Measurements from ENCODE around the gene N4BP2L2. TPM values are rescaled to one million over a fixed set of nuclear protein-coding genes. Genes with fewer than 3 reads are reported as not detected.

Gene N4BP2L2
- total and polyA plus RNA-seq, 9 of the 15 experiments (the other 6 are each of a cell fraction or from before 2014, with no cell fraction given) = 33.9 to 76.4 (median 48.7) TPM

- ATAC-seq (no peak), DNase-seq (ENCODE audit: extremely low read depth in 1 of 4, low spot score in 3 of 4) (no peak), FAIRE-seq (no peak)
- Histone ChIP-seq H2AFZ (ENCODE audit: low read depth, low read length) (no peak overlapping the region), H3K9me1 (ENCODE audit: control insufficient read depth, insufficient read depth, low read length) (no peaks in the 10 kb centered on the region), H3K27ac (ENCODE audit: extremely low read depth, low read depth, low read length) (no peak overlapping the region), H4K20me1 (replicated peaks; ENCODE audit: control insufficient read depth, insufficient read depth, low read length) (no peaks in the 10 kb centered on the region), H3K9ac (ENCODE audit: insufficient read depth in 1 of 2, low read depth in 2 of 2, low read length in 2 of 2) (no peak overlapping the region), H3K4me3 (no peak overlapping the region), H3K36me3 (ENCODE audit: control insufficient read depth, insufficient read depth, low read length) (peaks cover 14% of the 10 kb centered on the region; the same call in 1 of the 3 replicates), H3K4me2 (ENCODE audit: insufficient read depth, low read length) (no peak overlapping the region), H3K4me1 (replicated peaks in 1 of 2; ENCODE audit: control insufficient read depth in 2 of 2, insufficient read depth in 2 of 2, low read length in 2 of 2) (peaks cover 0 to 3% of the 10 kb centered on the region in 2 experiments; a peak in 2 of 5 replicates), H3K27me3 (ENCODE audit: control insufficient read depth in 2 of 2, insufficient read depth in 2 of 2, low read length in 2 of 2) (no peaks in the 10 kb centered on the region), H3K9me3 (replicated peaks; ENCODE audit: control insufficient read depth, insufficient read depth, low read depth, low read length) (no peaks in the 10 kb centered on the region), H3K79me2 (ENCODE audit: control insufficient read depth, insufficient read depth, low read length) (no peaks in the 10 kb centered on the region)
- TF ChIP-seq DIDO1 (tag; IDR thresholded peaks at IDR 0.05; ENCODE audit: low read depth) (no peak), ASH1L (IDR thresholded peaks at IDR 0.05; ENCODE audit: borderline replicate concordance, low read depth, partially characterized antibody) (no peak), IRF2 (CRISPR knock-in tag; IDR thresholded peaks at IDR 0.05) (no peak), NCOR1 (IDR thresholded peaks at IDR 0.05) (no peak), L3MBTL2 (IDR thresholded peaks at IDR 0.05) (no peak), MEIS2 (IDR thresholded peaks at IDR 0.05; ENCODE audit: partially characterized antibody) (no peak), MGA (IDR thresholded peaks at IDR 0.05) (no peak), ZNF384 (IDR thresholded peaks at IDR 0.05; ENCODE audit: low read depth, low read length) (no peak), ZBTB17 (CRISPR knock-in tag; IDR thresholded peaks at IDR 0.05) (no peak), JUND (IDR thresholded peaks at IDR 0.05; ENCODE audit: borderline replicate concordance, low read depth, low read length) (no peak), JUND (tag; IDR thresholded peaks at IDR 0.05; ENCODE audit: borderline replicate concordance, low read depth, low read length) (no peak), BHLHE40 (IDR thresholded peaks at IDR 0.05; ENCODE audit: low read length) (no peak)
- in situ Hi-C loops (cut with MboI) = no loop called here
- intact Hi-C loops (cut with micrococcal nuclease) = no loop called here
- ChIA-PET POLR2A (interaction anchor here (0.6 to 1.3 kb wide), 2 partner anchors 11 to 127 kb away, joined by 3 to 4 read pairs; no protein-coding TSS in a partner anchor), CTCF (ENCODE audit: low intra/inter-chr PET ratio) (no interaction called here)
- WGBS (ENCODE audit: insufficient coverage, low coverage, missing lambda C conversion rate) = 31% methylated on average over 1 of the region's 1 CpG
- no TSS peak for BruUV-seq (replicated peaks)
These were observed 34.3 kb downstream of the N4BP2L2 start for GRCh38 chr13:32504263-32504662.
